Right lobe of liver (tissue), 6 donors: ENCODE data around the gene USB1. TPM values are rescaled to one million over a fixed set of nuclear protein-coding genes. Genes with fewer than 3 reads are reported as not detected.

Experiments used
- ATAC-seq, 4 donors: fragments of 200-7000 bp; cut with Tn5 transposase; one replicate each; pipeline ENCODE4 v1.9.1; 2020; ENCODE audit warnings: mild to moderate bottlenecking in 4 of 4, moderate library complexity in 4 of 4
- DNase-seq, 3 donors: peaks; one replicate each; pipeline ENCODE4 v3.0.0-alpha.2; 2020
- H3K27ac ChIP-seq, 3 donors: fragments of 200-600 bp; one replicate each; pipeline ENCODE4 v1.8.0; 2022
- H3K27me3 ChIP-seq, 2 donors: fragments of 200-600 bp; one replicate each; pipeline ENCODE4 v1.8.0; 2022
- H3K36me3 ChIP-seq, 4 donors: fragments of 200-600 bp; sonication (generic) in 1 of 4; one replicate each; pipeline versions ENCODE4 v1.5.1 to v1.8.0; 2017 to 2022; ENCODE audit warnings: control low read depth in 1 of 4
- H3K4me1 ChIP-seq, 4 donors: fragments of 200-600 bp; sonication (generic) in 1 of 4; one replicate each; pipeline versions ENCODE4 v1.5.1 to v1.8.0; 2017 to 2022; ENCODE audit warnings: control low read depth in 1 of 4
- H3K4me3 ChIP-seq, 3 donors: fragments of 200-600 bp; one replicate each; pipeline ENCODE4 v1.8.0; 2022
- H3K9me3 ChIP-seq, 4 donors: fragments of 200-600 bp; sonication (generic) in 1 of 4; one replicate each; pipeline versions ENCODE4 v1.5.1 to v1.8.0; 2017 to 2022; ENCODE audit warnings: control low read depth in 1 of 4
- POLR2A ChIP-seq: fragments of 450-650 bp; IDR thresholded peaks from one replicate; pipeline ENCODE4 v1.6.1; 2017; ENCODE audit warnings: antibody characterized with exemption, mild to moderate bottlenecking
- WGBS: methylation state at CpG from one replicate; pipeline ENCODE4 v1.1.6; 2018; ENCODE audit warnings: low coverage, low lambda C conversion rate; ENCODE audit not compliant: insufficient coverage; ENCODE audit errors: missing lambda C conversion rate; 5-methylcytosine and 5-hydroxymethylcytosine counted together
- intact Hi-C, 2 donors: fragments of 100-400 bp; cut with DNase I; formaldehyde crosslinking; loops; one replicate each; pipeline versions ENCODE4 v1.11.2 to v1.14.1; 2022
- total RNA-seq, 6 experiments: library from RNA; depleted of rRNA in 2 of 6; stranded (reverse); fragments of >200 nt in 2 of 6; fragmentation: NEBNext Ultra II Directional in 3 of 6; extraction: Animal tissue kit (Norgen Biotek cat#: 25700) in 3 of 6; gene quantifications; one replicate each; pipeline versions ENCODE4 v1.1.0 to v1.2.4, GENCODE V29; 2016 to 2023
- TF ChIP-seq, protein P1 (sequence below), 4 donors: fragments of 200-600 bp in 3 of 4; fragments of 450-650 bp in 1 of 4; IDR thresholded peaks; one replicate each; pipeline versions ENCODE4 v1.5.1 to v1.8.0; 2016 to 2022; ENCODE audit warnings: antibody characterized with exemption in 4 of 4, mild to moderate bottlenecking in 2 of 4
- donor health status: DM: no; HTN: yes; CAD: no.
- donor health status: DM: no; HTN: no; CAD: no.
- donor health status: DM: no; HTN: no; CAD: no.
- donor health status: DM: no; HTN: yes; CAD: no.
- donor health status: DM: no; HTN: yes; CAD: no.

Gene USB1
- total RNA-seq, 6 experiments from 2014 or later, result 20.6 to 63.3 (median 25.9) TPM

DNA sequence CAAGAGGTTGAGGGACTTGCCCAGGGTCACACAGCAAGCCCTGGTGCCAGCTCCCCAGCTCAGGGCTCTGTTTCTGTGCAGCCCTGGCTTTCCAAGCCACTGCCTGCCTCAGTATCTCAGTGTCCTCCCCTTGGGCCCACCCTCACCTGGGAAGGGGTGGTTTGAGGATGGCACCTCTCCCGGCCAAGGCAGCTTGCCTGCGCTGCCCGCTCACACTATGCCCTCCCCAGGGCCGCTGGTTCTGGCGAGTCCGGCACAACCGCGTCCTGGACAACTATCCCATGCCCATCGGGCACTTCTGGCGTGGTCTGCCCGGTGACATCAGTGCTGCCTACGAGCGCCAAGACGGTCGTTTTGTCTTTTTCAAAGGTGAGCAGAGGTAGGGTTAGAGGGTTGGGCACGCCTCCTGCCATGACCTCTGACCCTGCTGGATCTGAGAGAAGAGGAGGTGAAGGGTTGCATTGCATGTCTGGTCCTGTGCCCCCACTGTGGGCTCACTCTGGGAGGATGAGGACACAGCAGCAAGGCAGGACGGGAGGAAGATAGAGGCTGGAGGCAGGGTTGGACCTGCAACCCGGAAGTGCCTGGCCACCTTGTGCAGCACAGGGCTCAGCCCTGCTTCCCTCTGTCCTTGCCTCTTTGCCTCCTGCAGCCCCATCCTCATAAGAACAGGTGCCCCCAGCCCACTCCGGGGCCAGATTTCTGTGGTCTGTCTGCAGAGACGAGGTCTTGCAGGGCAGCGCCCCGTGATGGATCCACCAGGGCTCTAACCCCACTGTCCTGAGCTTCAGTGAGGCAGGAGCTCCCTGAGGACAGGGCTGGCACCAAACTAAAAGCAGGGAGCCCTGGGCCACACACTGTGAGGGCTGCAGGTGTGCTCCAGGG lies 41.0 kb downstream of the USB1 start:
- DNase-seq, result no peak
- peaks cover 0 to 60% (median 24%) of the 10 kb centered on the region in 4 donors for H3K36me3 ChIP-seq

DNA sequence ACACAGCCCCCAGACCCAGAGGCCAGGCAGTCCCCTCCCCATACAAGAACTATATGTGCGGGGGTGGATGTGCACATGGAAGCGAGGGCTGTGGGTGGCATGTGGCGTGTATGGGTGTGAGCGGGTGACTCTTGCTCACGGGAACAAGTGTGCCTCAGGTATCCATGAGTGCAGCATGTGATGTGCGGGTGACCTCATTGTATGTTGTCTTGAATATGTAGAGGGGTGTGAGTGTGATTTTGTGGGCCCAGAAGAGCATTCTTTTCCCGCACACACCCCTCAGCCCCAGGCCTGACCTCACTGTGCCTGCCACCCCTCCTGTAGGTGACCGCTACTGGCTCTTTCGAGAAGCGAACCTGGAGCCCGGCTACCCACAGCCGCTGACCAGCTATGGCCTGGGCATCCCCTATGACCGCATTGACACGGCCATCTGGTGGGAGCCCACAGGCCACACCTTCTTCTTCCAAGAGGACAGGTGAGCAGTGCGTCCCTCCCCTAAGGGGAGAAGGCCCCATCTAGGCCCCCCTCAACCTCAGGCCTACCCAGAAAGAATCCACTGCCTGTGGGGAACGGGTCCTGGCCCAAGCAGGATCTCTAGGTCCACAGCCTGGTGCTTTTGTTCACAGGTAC lies 41.8 kb downstream of the USB1 start:
- peaks cover 0 to 60% (median 24%) of the 10 kb centered on the region in 4 donors for H3K36me3 ChIP-seq
- ATAC-seq (no peak), DNase-seq (peak in 1 of 3 donors; percentile 1)
- no peaks in the 10 kb centered on the region for H3K27me3 ChIP-seq
- WGBS, result no CpG with 5 or more reads among the region's 16 CpGs
- H3K4me3 ChIP-seq, result no peak overlapping the region
- H3K9me3 ChIP-seq, result no peaks in the 10 kb centered on the region
- H3K27ac ChIP-seq, result no peak overlapping the region
- no peaks in the 10 kb centered on the region for H3K4me1 ChIP-seq
- intact Hi-C loops, result no loop called here
- TF ChIP-seq POLR2A, result no peak
- TF ChIP-seq, protein P1, sequence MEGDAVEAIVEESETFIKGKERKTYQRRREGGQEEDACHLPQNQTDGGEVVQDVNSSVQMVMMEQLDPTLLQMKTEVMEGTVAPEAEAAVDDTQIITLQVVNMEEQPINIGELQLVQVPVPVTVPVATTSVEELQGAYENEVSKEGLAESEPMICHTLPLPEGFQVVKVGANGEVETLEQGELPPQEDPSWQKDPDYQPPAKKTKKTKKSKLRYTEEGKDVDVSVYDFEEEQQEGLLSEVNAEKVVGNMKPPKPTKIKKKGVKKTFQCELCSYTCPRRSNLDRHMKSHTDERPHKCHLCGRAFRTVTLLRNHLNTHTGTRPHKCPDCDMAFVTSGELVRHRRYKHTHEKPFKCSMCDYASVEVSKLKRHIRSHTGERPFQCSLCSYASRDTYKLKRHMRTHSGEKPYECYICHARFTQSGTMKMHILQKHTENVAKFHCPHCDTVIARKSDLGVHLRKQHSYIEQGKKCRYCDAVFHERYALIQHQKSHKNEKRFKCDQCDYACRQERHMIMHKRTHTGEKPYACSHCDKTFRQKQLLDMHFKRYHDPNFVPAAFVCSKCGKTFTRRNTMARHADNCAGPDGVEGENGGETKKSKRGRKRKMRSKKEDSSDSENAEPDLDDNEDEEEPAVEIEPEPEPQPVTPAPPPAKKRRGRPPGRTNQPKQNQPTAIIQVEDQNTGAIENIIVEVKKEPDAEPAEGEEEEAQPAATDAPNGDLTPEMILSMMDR (IDR thresholded peaks at IDR 0.05), result no peak

More for the DNA sequence above, 41.0 kb downstream of the USB1 start:
- no peak for TF ChIP-seq POLR2A
- TF ChIP-seq, protein P1 (IDR thresholded peaks at IDR 0.05), result no peak
- Histone ChIP-seq H3K27ac (no peak overlapping the region), H3K4me3 (no peak overlapping the region), H3K4me1 (no peaks in the 10 kb centered on the region), H3K9me3 (no peaks in the 10 kb centered on the region), H3K27me3 (no peaks in the 10 kb centered on the region)
- WGBS, result 87% methylated on average over 12 of the region's 22 CpGs
- intact Hi-C loops, result no loop called here
- ATAC-seq, result no peak

GRCh38 chr16:58043571-58044155 lies 42.5 kb downstream of the USB1 start:
- Histone ChIP-seq H3K4me1 (no peaks in the 10 kb centered on the region), H3K27ac (no peak overlapping the region), H3K9me3 (no peaks in the 10 kb centered on the region), H3K27me3 (no peaks in the 10 kb centered on the region), H3K4me3 (no peak overlapping the region), H3K36me3 (peaks cover 0 to 55% (median 23%) of the 10 kb centered on the region in 4 donors)
- WGBS, result no CpG with 5 or more reads among the region's 7 CpGs
- TF ChIP-seq, protein P1 (IDR thresholded peaks at IDR 0.05), result no peak
- DNase-seq (no peak), ATAC-seq (no peak)
- intact Hi-C loops, result no loop called here

DNA sequence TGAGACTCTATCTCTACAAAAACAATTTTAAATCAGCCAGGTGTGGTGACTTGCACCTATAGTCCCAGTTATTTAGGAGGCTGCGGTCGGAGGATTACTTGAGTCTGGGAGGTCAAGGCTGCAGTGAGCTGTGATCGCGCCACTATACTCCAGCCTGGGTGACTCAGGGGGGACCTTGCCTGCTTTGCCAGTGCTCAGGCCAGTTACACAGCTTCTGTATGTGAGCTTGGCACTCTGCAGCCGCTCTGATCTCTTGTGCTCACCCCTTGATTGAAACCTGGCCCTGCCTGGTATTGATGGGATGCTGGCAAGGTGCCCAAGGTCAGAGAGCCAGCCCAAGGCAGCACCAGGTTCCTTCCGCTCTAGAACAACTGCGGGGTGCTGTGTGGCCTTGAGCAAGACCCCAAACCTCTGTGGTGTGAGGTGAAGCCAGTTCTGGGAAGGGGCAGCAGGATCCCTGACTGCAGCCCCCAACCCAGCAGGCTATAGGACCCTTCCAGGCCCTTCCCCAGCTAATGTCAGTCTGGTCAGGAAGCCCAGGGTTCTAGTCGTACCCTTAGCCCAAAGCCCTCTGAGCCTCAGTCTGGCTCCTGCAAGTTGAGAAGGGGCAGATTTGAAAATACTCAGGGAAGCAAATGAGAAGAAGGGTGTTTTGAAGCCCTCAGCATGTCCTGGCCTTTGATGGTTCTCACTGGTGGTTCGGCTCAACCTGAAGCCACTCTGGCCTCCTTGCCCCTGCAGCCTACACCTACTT lies 43.2 kb downstream of the USB1 start:
- no peak for DNase-seq
- Histone ChIP-seq H3K27me3 (no peaks in the 10 kb centered on the region), H3K36me3 (peaks cover 0 to 47% (median 19%) of the 10 kb centered on the region in 4 donors), H3K4me3 (no peak overlapping the region), H3K9me3 (no peaks in the 10 kb centered on the region), H3K27ac (no peak overlapping the region), H3K4me1 (no peaks in the 10 kb centered on the region)
- TF ChIP-seq, protein P1 (IDR thresholded peaks at IDR 0.05), result no peak
- no peak for TF ChIP-seq POLR2A
- ATAC-seq, result peak in 2 of 4 donors; percentile 10 to 27
- intact Hi-C loops, result no loop called here
- 69% methylated on average over 4 of the region's 9 CpGs for WGBS
